Measurements from ENCODE around the gene SDHD.

SDHD gene

DNA sequence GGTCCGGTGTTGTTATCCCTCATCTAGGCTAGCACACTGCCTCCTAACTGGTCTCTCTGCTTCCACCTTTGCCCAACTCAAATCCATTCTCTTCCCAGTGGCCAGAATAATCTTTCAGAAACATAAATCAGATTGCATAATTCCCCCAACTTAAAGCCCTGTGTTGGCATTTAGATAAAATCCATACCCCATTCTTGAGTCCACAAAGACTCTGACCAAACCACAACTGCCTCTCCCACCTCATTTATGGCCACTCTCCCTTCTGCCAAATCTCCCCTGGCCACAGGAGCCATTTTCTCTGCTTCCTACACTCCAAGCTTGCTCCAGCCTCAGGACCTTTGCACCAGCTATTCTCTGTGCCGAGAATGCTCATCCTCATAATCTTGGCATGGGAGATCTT is 40.4 kb downstream of the SDHD start:
- no peaks in the 10 kb centered on the region for H3K27me3 Mint-ChIP-seq
- H3K4me1 Mint-ChIP-seq (ENCODE audit: low read depth), result no peaks in the 10 kb centered on the region
- no peak overlapping the region for H3K4me3 Mint-ChIP-seq
- no peaks in the 10 kb centered on the region for H3K9me3 Mint-ChIP-seq
- H3K27ac Mint-ChIP-seq, result no peak overlapping the region
- no peaks in the 10 kb centered on the region for H3K36me3 Mint-ChIP-seq (ENCODE audit: low read depth)

DNA sequence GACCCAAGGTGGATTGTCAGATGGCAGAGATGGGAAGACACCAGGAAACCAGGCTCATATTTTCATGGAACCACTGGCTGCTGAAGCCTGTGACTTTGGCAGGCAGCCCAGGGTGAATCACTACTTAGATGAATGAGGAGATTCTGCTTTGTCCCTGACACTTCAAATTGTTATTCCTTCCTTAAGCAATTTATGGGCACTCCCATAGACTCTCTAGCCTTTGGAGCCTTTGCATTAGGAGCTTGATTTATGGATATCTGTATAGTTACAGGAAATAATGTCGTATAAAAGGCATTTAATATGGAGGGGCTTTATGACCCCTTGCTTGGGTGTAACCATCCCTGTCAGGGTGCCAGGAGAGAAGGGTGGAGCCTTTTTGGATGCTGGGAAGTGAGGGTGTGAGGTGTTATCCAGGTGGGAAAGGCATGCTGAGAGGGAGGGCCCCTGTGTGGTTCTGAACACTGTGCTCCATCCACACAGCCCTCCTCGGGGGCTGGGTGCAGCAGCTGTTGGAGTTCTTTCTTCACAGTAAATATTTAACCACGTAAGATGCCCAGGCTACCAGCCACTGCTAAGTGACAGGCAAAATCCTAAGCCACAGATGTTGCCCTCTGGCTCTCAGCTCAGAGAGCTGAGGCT is 41.9 kb downstream of the SDHD start:
- Mint-ChIP-seq H3K4me1 (ENCODE audit: low read depth) (no peaks in the 10 kb centered on the region), H3K9me3 (no peaks in the 10 kb centered on the region)

DNA sequence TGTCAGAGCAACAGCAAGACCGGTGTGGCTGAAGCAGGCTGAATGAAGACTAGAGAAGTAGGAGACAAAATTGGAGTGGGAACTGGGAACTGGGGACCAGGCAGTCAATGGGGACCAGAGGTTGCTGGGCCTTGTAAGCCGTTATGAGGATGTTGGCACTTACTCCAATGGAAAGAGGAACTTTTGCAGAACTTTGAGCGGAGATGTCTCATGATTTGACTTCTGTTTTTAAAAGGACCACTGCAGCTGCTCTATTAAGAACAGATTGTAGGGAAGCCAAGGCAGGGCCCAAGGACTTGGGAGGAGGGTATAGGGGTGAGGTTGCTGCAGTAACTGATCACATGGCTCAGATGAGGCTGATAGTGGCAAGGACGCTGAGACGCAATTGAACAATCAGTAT is 43.0 kb downstream of the SDHD start:
- H3K4me1 Mint-ChIP-seq (ENCODE audit: low read depth), result no peaks in the 10 kb centered on the region
- H3K36me3 Mint-ChIP-seq (ENCODE audit: low read depth), result no peaks in the 10 kb centered on the region
- H3K27me3 Mint-ChIP-seq, result no peaks in the 10 kb centered on the region
- no peak overlapping the region for H3K4me3 Mint-ChIP-seq
- no peaks in the 10 kb centered on the region for H3K9me3 Mint-ChIP-seq
- no peak overlapping the region for H3K27ac Mint-ChIP-seq

More for the DNA sequence above, 41.9 kb downstream of the SDHD start:
- Mint-ChIP-seq H3K4me3 (no peak overlapping the region), H3K27me3 (no peaks in the 10 kb centered on the region), H3K36me3 (ENCODE audit: low read depth) (no peaks in the 10 kb centered on the region), H3K27ac (no peak overlapping the region)

DNA sequence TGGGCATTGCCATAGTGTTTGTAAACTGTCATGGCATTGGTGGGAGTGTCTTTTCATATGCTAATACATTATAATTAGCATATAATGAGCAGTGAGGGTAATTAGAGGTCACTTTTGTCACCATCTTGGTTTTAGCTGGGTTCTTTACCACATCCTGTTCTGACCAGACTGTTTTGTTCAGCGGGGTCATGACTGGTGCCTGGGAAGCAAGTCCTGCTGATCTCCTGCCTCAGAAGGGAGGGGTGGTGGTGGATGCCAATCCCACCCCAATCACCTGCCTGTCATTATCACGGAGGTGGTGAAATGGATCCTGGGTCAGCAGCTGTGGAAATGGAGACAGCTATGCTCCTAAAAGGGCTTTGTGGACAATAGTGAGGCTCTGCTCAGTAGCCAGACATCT is 46.1 kb downstream of the SDHD start:
- Mint-ChIP-seq H3K4me1 (ENCODE audit: low read depth) (no peaks in the 10 kb centered on the region), H3K36me3 (ENCODE audit: low read depth) (no peaks in the 10 kb centered on the region), H3K27ac (no peak overlapping the region), H3K9me3 (no peaks in the 10 kb centered on the region), H3K4me3 (no peak overlapping the region), H3K27me3 (no peaks in the 10 kb centered on the region)

DNA sequence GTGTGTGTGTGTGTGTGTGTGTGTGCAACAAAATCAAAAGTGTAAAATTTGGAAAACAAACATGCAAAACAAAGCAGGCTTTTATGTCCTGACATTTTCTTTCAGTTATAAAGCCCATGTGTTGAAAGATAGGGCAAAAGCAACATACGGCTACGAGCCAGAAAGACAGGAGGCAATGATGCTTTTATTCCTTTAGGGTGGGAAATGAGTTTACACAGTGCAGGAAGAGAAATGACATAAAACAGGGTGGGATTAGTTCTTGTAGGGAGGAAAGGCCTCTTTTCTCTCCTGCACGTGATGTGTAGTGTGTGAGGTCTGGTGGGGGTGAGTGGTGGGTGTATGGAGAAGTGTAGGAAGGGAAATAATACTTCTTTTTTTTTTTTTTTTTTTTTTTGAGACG is 47.8 kb downstream of the SDHD start:
- no peak overlapping the region for H3K27ac Mint-ChIP-seq
- H3K4me1 Mint-ChIP-seq (ENCODE audit: low read depth), result no peaks in the 10 kb centered on the region
- no peak overlapping the region for H3K4me3 Mint-ChIP-seq
- H3K36me3 Mint-ChIP-seq (ENCODE audit: low read depth), result no peaks in the 10 kb centered on the region
- H3K9me3 Mint-ChIP-seq, result no peaks in the 10 kb centered on the region
- no peaks in the 10 kb centered on the region for H3K27me3 Mint-ChIP-seq

DNA sequence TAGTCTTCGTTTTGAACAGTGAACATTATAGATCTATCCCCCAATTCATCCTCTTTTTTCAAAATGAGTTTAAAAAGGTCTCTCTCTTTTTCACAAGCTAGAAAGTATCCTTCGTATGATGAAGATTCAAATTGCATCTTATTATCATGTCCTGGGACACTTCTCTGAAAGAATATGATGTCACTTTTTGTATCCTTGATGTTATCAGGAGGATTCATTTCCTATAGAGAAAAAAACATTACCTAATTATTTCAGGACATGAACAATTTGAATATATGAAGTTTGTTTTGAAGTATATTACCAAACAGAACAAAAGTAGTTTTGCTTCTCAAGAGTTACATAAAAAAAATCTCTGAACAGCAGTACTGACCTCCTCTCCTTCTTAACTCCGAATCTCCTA is 56.9 kb downstream of the SDHD start:
- Mint-ChIP-seq H3K4me3 (no peak overlapping the region), H3K36me3 (ENCODE audit: low read depth) (peaks cover 9% of the 10 kb centered on the region), H3K9me3 (peaks cover 4% of the 10 kb centered on the region), H3K27me3 (no peaks in the 10 kb centered on the region), H3K27ac (no peak overlapping the region), H3K4me1 (ENCODE audit: low read depth) (no peaks in the 10 kb centered on the region)
